Lung (tissue), 12 donors: ENCODE data around the gene ADAM23. TPM values are rescaled to one million over a fixed set of nuclear protein-coding genes. Genes with fewer than 3 reads are reported as not detected.
A peak's percentile ranks its signal among the peaks of the same experiment; 100 is the strongest.

Experiments used
- ATAC-seq: fragments of 200-7000 bp; cut with Tn5 transposase; one replicate; pipeline ENCODE4 v1.9.1; 2020; ENCODE audit warnings: moderate number of reproducible peaks; ENCODE audit not compliant: insufficient read depth, low FRiP score
- DNase-seq, 3 donors: peaks; one replicate each; pipeline ENCODE4 v3.0.0-alpha.2; 2013 to 2017
- H3K27ac ChIP-seq, 2 donors: one replicate each; pipeline ENCODE4 v1.5.1; 2013; ENCODE audit warnings: mild to moderate bottlenecking in 2 of 2, moderate library complexity in 2 of 2, control low read depth in 1 of 2, inconsistent platforms in 1 of 2, low read depth in 1 of 2, low read length in 1 of 2
- H3K27me3 ChIP-seq, 3 donors: one replicate each; pipeline ENCODE4 v1.5.1; 2013; ENCODE audit warnings: low read length in 2 of 3; ENCODE audit not compliant: control insufficient read depth in 3 of 3, insufficient read depth in 3 of 3
- H3K36me3 ChIP-seq, 4 donors: one replicate each; pipeline ENCODE4 v1.5.1; 2013; ENCODE audit warnings: low read length in 4 of 4, mild to moderate bottlenecking in 1 of 4, moderate library complexity in 1 of 4; ENCODE audit not compliant: control insufficient read depth in 4 of 4, insufficient read depth in 4 of 4
- H3K4me1 ChIP-seq, 5 donors: one replicate each; pipeline ENCODE4 v1.5.1; 2013; ENCODE audit warnings: low read length in 5 of 5, mild to moderate bottlenecking in 2 of 5, moderate library complexity in 1 of 5; ENCODE audit not compliant: control insufficient read depth in 5 of 5, insufficient read depth in 5 of 5
- H3K4me3 ChIP-seq: one replicate; pipeline ENCODE4 v1.5.1; 2013; ENCODE audit warnings: mild to moderate bottlenecking, control low read depth, moderate library complexity
- H3K9ac ChIP-seq, 2 donors: one replicate each; pipeline ENCODE4 v1.5.1; 2013; ENCODE audit warnings: low read length in 2 of 2, control low read depth in 1 of 2; ENCODE audit not compliant: insufficient read depth in 1 of 2
- H3K9me3 ChIP-seq, 4 donors: one replicate each; pipeline ENCODE4 v1.5.1; 2013; ENCODE audit warnings: low read length in 3 of 4, mild to moderate bottlenecking in 1 of 4, moderate library complexity in 1 of 4; ENCODE audit not compliant: control insufficient read depth in 4 of 4, insufficient read depth in 3 of 4
- CTCF ChIP-seq: IDR thresholded peaks from 2 replicates; pipeline ENCODE4 v1.5.1; 2012; ENCODE audit warnings: mild to moderate bottlenecking; ENCODE audit errors: control extremely low read depth, extremely low read depth
- WGBS, 2 donors: extraction: QIAGEN DNeasy Blood & Tissue Kit; methylation state at CpG; one replicate each; pipeline ENCODE4 v1.1.7; 2013; 5-methylcytosine and 5-hydroxymethylcytosine counted together
- polyA plus RNA-seq, 2 donors: library from polyadenylated mRNA; stranded (reverse); fragments of 200-250 nt; gene quantifications; one replicate each; pipeline ENCODE4 v1.2.1, GENCODE V29; 2013
- total RNA-seq, 2 donors: library from RNA; depleted of rRNA in 1 of 2; stranded (reverse); fragments of >200 nt in 1 of 2; gene quantifications; one replicate each; pipeline ENCODE4 v1.2.1, GENCODE V29; 2014 to 2021
- donor health status: control.
- donor health status: control.
- donor health status: Bipolar disorder and iron deficiency.
- donor health status: healthy.
- donor health status: DM: yes; HTN: yes; CAD: no.

ADAM23 gene
- total and polyA plus RNA-seq, 4 donors, result 0.57 to 1.7 (median 1.2) TPM

- H3K4me3 ChIP-seq, result no peak overlapping the region
- ATAC-seq (no peak), DNase-seq (no peak)
- TF ChIP-seq CTCF, result no peak
- no peak overlapping the region for H3K9ac ChIP-seq
- H3K27ac ChIP-seq, result no peak overlapping the region
- H3K27me3 ChIP-seq, result no peaks in the 10 kb centered on the region
- H3K4me1 ChIP-seq, result peaks cover 0 to 4% (median 0%) of the 10 kb centered on the region in 5 donors
- 36 to 100% methylated on average over 1 of the region's 1 CpG for WGBS, 2 donors
- no peaks in the 10 kb centered on the region for H3K36me3 ChIP-seq
- H3K9me3 ChIP-seq, result no peaks in the 10 kb centered on the region
These were observed 83.1 kb downstream of the ADAM23 start for GRCh38 chr2:206526416-206526815.

GRCh38 chr2:206527153-206527552 is 83.8 kb downstream of the ADAM23 start:
- H3K4me1 ChIP-seq, result peaks cover 0 to 4% (median 0%) of the 10 kb centered on the region in 5 donors
- TF ChIP-seq CTCF, result no peak
- H3K4me3 ChIP-seq, result no peak overlapping the region
- DNase-seq (no peak), ATAC-seq (no peak)
- H3K36me3 ChIP-seq, result no peaks in the 10 kb centered on the region
- no peaks in the 10 kb centered on the region for H3K27me3 ChIP-seq
- H3K27ac ChIP-seq, result no peak overlapping the region
- WGBS, 2 donors, result 91 to 96% methylated on average over 2 of the region's 2 CpGs
- H3K9me3 ChIP-seq, result no peaks in the 10 kb centered on the region
- H3K9ac ChIP-seq, result no peak overlapping the region

- H3K4me3 ChIP-seq, result no peak overlapping the region
- H3K4me1 ChIP-seq, result peaks cover 0 to 4% (median 0%) of the 10 kb centered on the region in 5 donors
- no peak overlapping the region for H3K27ac ChIP-seq
- H3K36me3 ChIP-seq, result no peaks in the 10 kb centered on the region
- H3K27me3 ChIP-seq, result no peaks in the 10 kb centered on the region
- ATAC-seq, result no peak
- WGBS, 2 donors, result 74 to 86% methylated on average over 11 of the region's 11 CpGs
- H3K9me3 ChIP-seq, result no peaks in the 10 kb centered on the region
- TF ChIP-seq CTCF, result no peak
- H3K9ac ChIP-seq, result no peak overlapping the region
- DNase-seq, result no peak
These were observed 87.4 kb downstream of the ADAM23 start for GRCh38 chr2:206530727-206531126.

GRCh38 chr2:206531996-206532543 is 88.7 kb downstream of the ADAM23 start:
- peaks cover 0 to 4% (median 0%) of the 10 kb centered on the region in 5 donors for H3K4me1 ChIP-seq
- DNase-seq, result peak in 1 of 3 donors; percentile 7
- WGBS, 2 donors, result 57 to 60% methylated on average over 3 of the region's 3 CpGs
- no peak overlapping the region for H3K4me3 ChIP-seq
- no peaks in the 10 kb centered on the region for H3K27me3 ChIP-seq
- no peaks in the 10 kb centered on the region for H3K36me3 ChIP-seq
- no peak for TF ChIP-seq CTCF
- no peaks in the 10 kb centered on the region for H3K9me3 ChIP-seq
- ATAC-seq, result no peak
- peak overlapping the region in 1 of 2 donors; percentile 46 for H3K27ac ChIP-seq
- no peak overlapping the region for H3K9ac ChIP-seq
